Osteocyte (in vitro differentiated cells): ENCODE measurements around the gene ZSWIM7. TPM values are rescaled to one million over a fixed set of nuclear protein-coding genes. Genes with fewer than 3 reads are reported as not detected.

ENCODE experiments used
- DNase-seq: peaks from one replicate; pipeline ENCODE4 v3.0.0; 2021; ENCODE audit warnings: mixed read lengths; ENCODE audit not compliant: unreplicated experiment; ENCODE audit errors: extremely low spot score
- H3K27ac Mint-ChIP-seq: one replicate; pipeline ENCODE4 v1.8.0; 2021; ENCODE audit warnings: mild to moderate bottlenecking, mixed read lengths; ENCODE audit not compliant: unreplicated experiment
- H3K27me3 Mint-ChIP-seq: one replicate; pipeline ENCODE4 v1.8.0; 2021; ENCODE audit warnings: mixed read lengths; ENCODE audit not compliant: unreplicated experiment
- H3K36me3 Mint-ChIP-seq: one replicate; pipeline ENCODE4 v1.8.0; 2021; ENCODE audit warnings: mixed read lengths; ENCODE audit not compliant: unreplicated experiment
- H3K4me1 Mint-ChIP-seq: one replicate; pipeline ENCODE4 v1.8.0; 2021; ENCODE audit warnings: mixed read lengths; ENCODE audit not compliant: unreplicated experiment
- H3K4me3 Mint-ChIP-seq: one replicate; pipeline ENCODE4 v1.8.0; 2021; ENCODE audit warnings: mild to moderate bottlenecking, moderate library complexity, mixed read lengths; ENCODE audit not compliant: unreplicated experiment
- H3K9me3 Mint-ChIP-seq: one replicate; pipeline ENCODE4 v1.8.0; 2021; ENCODE audit warnings: mixed read lengths; ENCODE audit not compliant: unreplicated experiment
- total RNA-seq: library from RNA; stranded (reverse); gene quantifications from 2 replicates; pipeline ENCODE4 v1.2.1, GENCODE V29; 2021
- TF ChIP-seq, protein P1 (sequence below): fragments of 200-600 bp; sonication (generic); IDR thresholded peaks from 2 replicates; pipeline ENCODE4 v1.5.0; 2021; ENCODE audit warnings: antibody characterized with exemption, mild to moderate bottlenecking, moderate library complexity

Gene ZSWIM7
- total RNA-seq, 1 donor from 2014 or later = 22.2 TPM

DNA sequence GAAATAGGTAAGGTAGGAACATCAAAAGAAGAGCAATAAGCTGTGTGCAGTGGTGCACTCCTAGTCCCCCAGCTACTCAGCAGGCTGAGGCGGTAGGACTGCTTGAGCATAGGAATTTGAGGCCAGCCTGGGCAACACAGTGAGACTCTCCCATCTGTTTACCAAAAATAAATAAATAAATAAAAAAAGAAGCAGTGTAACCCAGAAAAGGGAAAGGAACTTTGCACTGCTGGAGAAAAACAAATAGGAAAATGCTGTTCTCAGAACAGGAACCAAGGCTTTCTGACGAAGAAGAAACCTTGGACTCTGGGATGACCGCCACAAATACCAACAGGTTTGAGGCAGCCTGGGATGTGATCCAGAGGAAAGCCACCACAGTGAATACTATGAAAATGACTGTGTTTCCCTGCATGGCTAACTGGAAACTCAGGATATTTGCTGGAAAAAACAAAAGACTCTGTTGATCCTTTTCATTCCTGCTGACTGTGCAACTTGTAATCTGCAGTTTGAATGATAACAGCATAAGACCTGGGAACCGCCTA is 41.3 kb upstream of the ZSWIM7 start:
- H3K36me3 Mint-ChIP-seq = peaks cover 69% of the 10 kb centered on the region
- no peak for DNase-seq
- no peak overlapping the region for H3K27ac Mint-ChIP-seq

DNA sequence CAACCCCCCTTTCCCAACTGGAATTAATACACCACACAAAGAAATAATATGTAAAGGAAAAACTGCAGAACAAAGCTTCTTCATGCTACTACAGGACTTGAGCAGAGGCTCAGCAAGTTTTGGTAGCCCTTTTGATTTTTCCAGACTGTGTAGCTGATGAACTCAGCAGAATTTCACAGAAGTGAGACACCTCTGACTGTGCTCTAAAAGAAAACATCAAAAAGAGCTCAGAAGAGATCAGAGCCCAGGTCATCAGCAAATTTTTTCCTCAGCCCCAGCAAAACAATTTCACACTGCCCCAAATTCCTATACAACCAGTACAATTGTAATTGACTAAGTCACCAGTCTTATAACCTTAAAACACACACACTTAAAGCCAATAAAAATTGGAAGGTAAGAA is 38.1 kb upstream of the ZSWIM7 start:
- TF ChIP-seq, protein P1, sequence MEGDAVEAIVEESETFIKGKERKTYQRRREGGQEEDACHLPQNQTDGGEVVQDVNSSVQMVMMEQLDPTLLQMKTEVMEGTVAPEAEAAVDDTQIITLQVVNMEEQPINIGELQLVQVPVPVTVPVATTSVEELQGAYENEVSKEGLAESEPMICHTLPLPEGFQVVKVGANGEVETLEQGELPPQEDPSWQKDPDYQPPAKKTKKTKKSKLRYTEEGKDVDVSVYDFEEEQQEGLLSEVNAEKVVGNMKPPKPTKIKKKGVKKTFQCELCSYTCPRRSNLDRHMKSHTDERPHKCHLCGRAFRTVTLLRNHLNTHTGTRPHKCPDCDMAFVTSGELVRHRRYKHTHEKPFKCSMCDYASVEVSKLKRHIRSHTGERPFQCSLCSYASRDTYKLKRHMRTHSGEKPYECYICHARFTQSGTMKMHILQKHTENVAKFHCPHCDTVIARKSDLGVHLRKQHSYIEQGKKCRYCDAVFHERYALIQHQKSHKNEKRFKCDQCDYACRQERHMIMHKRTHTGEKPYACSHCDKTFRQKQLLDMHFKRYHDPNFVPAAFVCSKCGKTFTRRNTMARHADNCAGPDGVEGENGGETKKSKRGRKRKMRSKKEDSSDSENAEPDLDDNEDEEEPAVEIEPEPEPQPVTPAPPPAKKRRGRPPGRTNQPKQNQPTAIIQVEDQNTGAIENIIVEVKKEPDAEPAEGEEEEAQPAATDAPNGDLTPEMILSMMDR = no peak
- Mint-ChIP-seq H3K27ac (peak overlapping the region; percentile 16), H3K36me3 (peaks cover 71% of the 10 kb centered on the region), H3K27me3 (no peaks in the 10 kb centered on the region), H3K9me3 (no peaks in the 10 kb centered on the region), H3K4me1 (peaks cover 3% of the 10 kb centered on the region), H3K4me3 (no peak overlapping the region)
- no peak for DNase-seq

More for the DNA sequence above, 41.3 kb upstream of the ZSWIM7 start:
- no peaks in the 10 kb centered on the region for H3K9me3 Mint-ChIP-seq
- TF ChIP-seq, protein P1 = no peak
- no peaks in the 10 kb centered on the region for H3K27me3 Mint-ChIP-seq
- H3K4me3 Mint-ChIP-seq = no peak overlapping the region
- peaks cover 3% of the 10 kb centered on the region for H3K4me1 Mint-ChIP-seq

DNA sequence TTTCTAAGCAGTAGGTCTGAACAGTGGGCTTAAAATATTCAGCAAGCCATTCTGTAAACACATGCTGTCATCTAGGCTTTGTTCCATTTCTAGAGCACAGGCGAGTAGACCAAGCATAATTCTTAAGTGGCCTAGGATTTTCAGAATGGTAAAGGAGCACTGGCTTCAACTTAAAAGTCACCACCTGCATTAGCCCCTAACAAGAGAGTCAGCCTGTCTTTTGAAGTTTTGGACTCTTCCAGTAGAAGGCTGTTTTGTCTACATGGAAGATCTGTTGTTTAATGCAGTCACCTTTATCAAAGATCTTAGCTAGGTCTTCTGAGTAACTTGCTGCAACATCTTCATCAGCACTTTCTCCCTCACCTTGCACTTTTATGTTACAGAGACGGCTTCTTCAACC is 36.8 kb upstream of the ZSWIM7 start:
- TF ChIP-seq, protein P1 = no peak
- H3K4me3 Mint-ChIP-seq = no peak overlapping the region
- peaks cover 74% of the 10 kb centered on the region for H3K36me3 Mint-ChIP-seq
- peaks cover 3% of the 10 kb centered on the region for H3K4me1 Mint-ChIP-seq
- no peaks in the 10 kb centered on the region for H3K9me3 Mint-ChIP-seq
- DNase-seq = no peak
- no peak overlapping the region for H3K27ac Mint-ChIP-seq
- no peaks in the 10 kb centered on the region for H3K27me3 Mint-ChIP-seq

DNA sequence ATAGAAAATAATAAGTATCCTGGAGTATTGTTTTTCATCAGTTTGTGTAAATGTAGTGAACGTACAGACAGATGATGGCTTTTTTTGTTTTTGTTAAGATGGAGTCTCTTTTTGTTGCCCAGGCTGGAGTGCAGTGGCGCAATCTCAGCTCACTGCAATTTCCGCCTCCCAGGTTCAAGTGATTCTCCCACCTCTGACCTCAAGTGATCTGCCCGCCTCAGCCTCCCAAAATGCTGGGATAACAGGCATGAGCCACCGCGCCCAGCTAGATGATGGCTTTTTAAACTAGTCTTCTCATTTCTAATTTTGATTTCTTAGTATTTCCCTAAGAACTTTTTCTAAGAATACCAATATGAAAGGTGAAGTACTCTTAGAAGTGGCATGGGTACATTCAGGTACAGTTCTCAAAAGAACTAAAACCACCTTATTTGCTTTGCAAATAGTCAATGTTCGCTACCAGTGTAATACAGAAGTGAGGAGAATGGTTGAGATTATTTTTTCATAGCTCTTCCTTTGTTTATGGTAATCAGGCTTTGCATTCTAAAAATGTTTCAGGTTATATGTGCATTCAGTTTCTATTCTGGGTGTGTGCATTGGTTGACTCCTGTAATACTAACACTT is 34.3 kb upstream of the ZSWIM7 start:
- H3K27me3 Mint-ChIP-seq = no peaks in the 10 kb centered on the region
- H3K27ac Mint-ChIP-seq = peak overlapping the region; percentile 27
- DNase-seq = no peak
- TF ChIP-seq, protein P1 = no peak
- peaks cover 80% of the 10 kb centered on the region for H3K36me3 Mint-ChIP-seq
- no peak overlapping the region for H3K4me3 Mint-ChIP-seq
- H3K4me1 Mint-ChIP-seq = peaks cover 3% of the 10 kb centered on the region
- no peaks in the 10 kb centered on the region for H3K9me3 Mint-ChIP-seq

- no peak for DNase-seq
- TF ChIP-seq, protein P1 = no peak
- Mint-ChIP-seq H3K36me3 (peaks cover 87% of the 10 kb centered on the region), H3K27ac (peak overlapping the region; percentile 90), H3K27me3 (no peaks in the 10 kb centered on the region), H3K9me3 (no peaks in the 10 kb centered on the region), H3K4me1 (peaks cover 12% of the 10 kb centered on the region), H3K4me3 (no peak overlapping the region)
These were observed 28.4 kb upstream of the ZSWIM7 start for GRCh38 chr17:16027708-16028584.
